ENCODE measurements around the gene TAS2R8.

- TF ChIP-seq EZH2 (IDR thresholded peaks at IDR 0.05; ENCODE audit: low read length, missing control alignments) (no peak), CTCF (conservative IDR thresholded peaks at IDR 0.05 in 1 of 2, IDR thresholded peaks at IDR 0.05 in 1 of 2; ENCODE audit: low read depth in 1 of 2, low read length in 2 of 2) (no peak)
These were observed 42.4 kb upstream of the TAS2R8 start, which contains the start of gene PRR4 for GRCh38 chr12:10849425-10849878.
